H9 (cell line): ENCODE measurements around the gene ZNF771. TPM values are rescaled to one million over a fixed set of nuclear protein-coding genes. Genes with fewer than 3 reads are reported as not detected.

ENCODE experiments used
- DNase-seq: peaks from one replicate; pipeline ENCODE4 v3.0.0-alpha.2; 2017
- H2AFZ ChIP-seq: one replicate; pipeline ENCODE4 v1.6.1; 2013; ENCODE audit warnings: mild to moderate bottlenecking, low read length, control low read depth, moderate library complexity
- H2AK5ac ChIP-seq: 2 replicates; pipeline ENCODE4 v1.6.1; 2013; ENCODE audit warnings: low read length, control low read depth, mixed read lengths; ENCODE audit not compliant: insufficient read length
- H2BK120ac ChIP-seq: one replicate; pipeline ENCODE4 v1.6.1; 2013; ENCODE audit warnings: low read depth, mild to moderate bottlenecking, low read length, control low read depth, inconsistent platforms; ENCODE audit not compliant: poor library complexity, severe bottlenecking
- H2BK12ac ChIP-seq: 2 replicates; pipeline ENCODE4 v1.6.1; 2013; ENCODE audit warnings: low read length, control low read depth, mixed read lengths, low read depth; ENCODE audit not compliant: insufficient read length
- H2BK15ac ChIP-seq: 2 replicates; pipeline ENCODE4 v1.6.1; 2013; ENCODE audit warnings: low read depth, low read length, control low read depth
- H2BK20ac ChIP-seq: one replicate; pipeline ENCODE4 v1.6.1; 2013; ENCODE audit warnings: low read depth, mild to moderate bottlenecking, low read length, control low read depth, inconsistent platforms; ENCODE audit not compliant: poor library complexity, severe bottlenecking
- H2BK5ac ChIP-seq: 2 replicates; pipeline ENCODE4 v1.6.1; 2013; ENCODE audit warnings: low read length, control low read depth, mixed read lengths; ENCODE audit not compliant: insufficient read length
- H3K14ac ChIP-seq: 2 replicates; pipeline ENCODE4 v1.6.1; 2013; ENCODE audit warnings: low read length, control low read depth; ENCODE audit not compliant: insufficient read depth
- H3K18ac ChIP-seq: 2 replicates; pipeline ENCODE4 v1.6.1; 2013; ENCODE audit warnings: low read depth, mild to moderate bottlenecking, mixed read lengths, low read length, control low read depth; ENCODE audit not compliant: insufficient read length
- H3K23ac ChIP-seq: 2 replicates; pipeline ENCODE4 v1.6.1; 2013; ENCODE audit warnings: low read length, control low read depth, mixed read lengths, low read depth; ENCODE audit not compliant: insufficient read length
- H3K23me2 ChIP-seq: 2 replicates; pipeline ENCODE4 v1.6.1; 2013; ENCODE audit warnings: low read depth, mild to moderate bottlenecking, mixed read lengths, low read length, control low read depth; ENCODE audit not compliant: insufficient read length, poor library complexity, severe bottlenecking
- H3K27ac ChIP-seq: 2 replicates; pipeline ENCODE4 v1.5.1; 2013; ENCODE audit warnings: low read length, control low read depth, mixed read lengths, low read depth; ENCODE audit not compliant: insufficient read length
- H3K27me3 ChIP-seq: 2 replicates; pipeline ENCODE4 v1.6.1; 2013; ENCODE audit warnings: low read length, control low read depth, inconsistent platforms; ENCODE audit not compliant: insufficient read depth
- H3K4ac ChIP-seq: 2 replicates; pipeline ENCODE4 v1.6.1; 2013; ENCODE audit warnings: low read depth, mild to moderate bottlenecking, control low read depth, inconsistent platforms, low read length, moderate library complexity
- H3K4me1 ChIP-seq: 2 replicates; pipeline ENCODE4 v1.6.1; 2013; ENCODE audit warnings: low read length, control low read depth, inconsistent platforms; ENCODE audit not compliant: insufficient read depth
- H3K4me2 ChIP-seq: 2 replicates; pipeline ENCODE4 v1.6.1; 2013; ENCODE audit warnings: low read length, control low read depth, mixed read lengths; ENCODE audit not compliant: insufficient read length, insufficient read depth
- H3K56ac ChIP-seq: 2 replicates; pipeline ENCODE4 v1.6.1; 2013; ENCODE audit warnings: low read depth, mild to moderate bottlenecking, mixed read lengths, low read length, control low read depth; ENCODE audit not compliant: insufficient read length
- H3K79me1 ChIP-seq: 2 replicates; pipeline ENCODE4 v1.6.1; 2013; ENCODE audit warnings: low read depth, mild to moderate bottlenecking, moderate library complexity, low read length, control low read depth, inconsistent platforms; ENCODE audit not compliant: insufficient read depth, poor library complexity, severe bottlenecking
- H3K79me2 ChIP-seq: 2 replicates; pipeline ENCODE4 v1.6.1; 2013; ENCODE audit warnings: low read length, control low read depth, inconsistent platforms; ENCODE audit not compliant: insufficient read depth
- H3K9ac ChIP-seq: 2 replicates; pipeline ENCODE4 v1.6.1; 2013; ENCODE audit warnings: low read length, control low read depth, mixed read lengths; ENCODE audit not compliant: insufficient read length; ENCODE audit errors: extremely low read depth
- H3K9me3 ChIP-seq: one replicate; pipeline ENCODE4 v1.6.1; 2013; ENCODE audit warnings: low read depth, low read length, inconsistent platforms; ENCODE audit not compliant: control insufficient read depth
- H3T11ph ChIP-seq: one replicate; pipeline ENCODE4 v1.6.1; 2013; ENCODE audit warnings: mild to moderate bottlenecking, low read length, control low read depth, inconsistent platforms
- H4K20me1 ChIP-seq: one replicate; pipeline ENCODE4 v1.6.1; 2013; ENCODE audit not compliant: control insufficient read depth, insufficient read length, insufficient read depth
- H4K5ac ChIP-seq: 2 replicates; pipeline ENCODE4 v1.6.1; 2013; ENCODE audit warnings: low read depth, mild to moderate bottlenecking, mixed read lengths, low read length, control low read depth; ENCODE audit not compliant: insufficient read length
- H4K8ac ChIP-seq: replicated peaks from 2 replicates; pipeline ENCODE4 v1.6.1; 2013; ENCODE audit warnings: low read length, control low read depth, mixed read lengths, low read depth; ENCODE audit not compliant: insufficient read length
- H4K91ac ChIP-seq: 2 replicates; pipeline ENCODE4 v1.6.1; 2013; ENCODE audit warnings: low read depth, mild to moderate bottlenecking, moderate library complexity, mixed read lengths, low read length, control low read depth; ENCODE audit not compliant: insufficient read length
- H3K27ac Mint-ChIP-seq, 3 experiments: 2 replicates in 2 of 3; 3 replicates in 1 of 3; pipeline ENCODE4 v1.8.0; 2020 to 2021; ENCODE audit warnings: mixed read lengths in 3 of 3, mild to moderate bottlenecking in 1 of 3, moderate library complexity in 1 of 3
- H3K27me3 Mint-ChIP-seq: 2 replicates; pipeline ENCODE4 v1.8.0; 2021; ENCODE audit warnings: low read depth, mild to moderate bottlenecking, moderate library complexity, mixed read lengths
- H3K36me3 Mint-ChIP-seq, 3 experiments: 2 replicates in 2 of 3; 3 replicates in 1 of 3; pipeline ENCODE4 v1.8.0; 2020 to 2021; ENCODE audit warnings: low read depth in 3 of 3, mixed read lengths in 3 of 3; ENCODE audit not compliant: insufficient read depth in 1 of 3
- H3K4me1 Mint-ChIP-seq, 2 experiments: 2 replicates each; pipeline ENCODE4 v1.8.0; 2020; ENCODE audit warnings: mixed read lengths in 2 of 2
- H3K4me3 Mint-ChIP-seq, 2 experiments: 2 replicates in 1 of 2; 3 replicates in 1 of 2; pipeline ENCODE4 v1.8.0; 2020 to 2021; ENCODE audit warnings: mild to moderate bottlenecking in 2 of 2, mixed read lengths in 2 of 2, moderate library complexity in 1 of 2
- H3K9me3 Mint-ChIP-seq, 2 experiments: 2 replicates in 1 of 2; 3 replicates in 1 of 2; pipeline ENCODE4 v1.8.0; 2020; ENCODE audit warnings: mild to moderate bottlenecking in 2 of 2, mixed read lengths in 2 of 2, moderate library complexity in 1 of 2
- CTCF ChIP-seq: fragments of 200-600 bp; sonication (generic); conservative IDR thresholded peaks from 3 replicates; pipeline ENCODE4 v1.8.0; 2021; ENCODE audit warnings: antibody characterized with exemption, mild to moderate bottlenecking
- WGBS: extraction: QIAGEN DNeasy Blood & Tissue Kit; methylation state at CpG from one replicate; pipeline ENCODE4 v1.1.7; 2013; ENCODE audit warnings: missing lambda C conversion rate, low lambda C conversion rate, mixed read lengths; ENCODE audit not compliant: insufficient read length; ENCODE audit errors: extremely low coverage; 5-methylcytosine and 5-hydroxymethylcytosine counted together
- total RNA-seq: library from RNA; stranded (reverse); gene quantifications from 2 replicates; pipeline ENCODE4 v1.2.1, GENCODE V29; 2021

Gene ZNF771
- total RNA-seq, 1 experiment from 2014 or later = 10.5 TPM

DNA sequence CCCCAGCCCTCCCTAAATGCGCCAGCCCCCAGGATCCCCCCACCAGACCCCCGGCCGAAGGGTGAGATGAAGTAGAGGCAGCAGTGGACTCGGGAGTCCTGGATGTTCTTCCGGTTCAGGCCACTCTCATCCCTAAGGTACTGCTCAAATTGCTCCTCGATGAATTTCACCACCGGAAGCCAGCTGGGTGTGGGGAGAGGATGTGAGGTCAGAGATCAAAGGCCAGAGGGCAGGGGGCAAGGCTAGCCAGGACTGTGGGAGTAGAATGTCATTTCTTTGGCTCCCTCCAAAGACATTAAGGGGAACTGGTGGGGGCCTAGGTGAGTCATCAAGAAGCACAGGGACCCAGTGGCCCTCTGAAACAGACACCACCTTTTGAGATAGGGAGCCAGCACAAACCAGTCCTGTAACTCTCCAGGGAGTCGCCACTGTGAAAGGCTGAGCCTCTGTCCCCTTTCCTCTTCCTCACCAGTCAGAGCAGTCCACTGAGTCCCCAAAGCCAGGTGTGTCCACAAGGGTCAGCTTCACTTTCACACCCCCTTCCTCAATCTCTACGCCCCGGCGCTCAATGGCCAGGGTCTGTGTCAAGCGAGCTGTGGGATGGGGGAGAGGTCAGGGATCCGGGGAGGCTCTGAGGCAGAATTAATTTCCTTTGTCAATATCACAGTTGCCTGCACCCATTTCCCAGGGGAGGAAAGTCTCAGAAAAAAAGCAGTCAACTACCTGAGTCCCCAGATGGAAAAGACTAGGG is 25.9 kb upstream of the ZNF771 start:
- no peak overlapping the region for H2BK120ac ChIP-seq
- TF ChIP-seq CTCF = no peak
- no CpG with 5 or more reads among the region's 13 CpGs for whole genome bisulfite sequencing
- no peak overlapping the region for H3K27ac ChIP-seq
- no peaks in the 10 kb centered on the region; the same call in 1 of the 2 replicates for H3K4me1 ChIP-seq
- H3K56ac ChIP-seq = no peak overlapping the region
- no peak overlapping the region for H2BK5ac ChIP-seq
- no peak overlapping the region for H4K5ac ChIP-seq
- H3K79me2 ChIP-seq = no peaks in the 10 kb centered on the region
- no peak overlapping the region for H2BK20ac ChIP-seq
- H3K18ac ChIP-seq = no peak overlapping the region
- no peak overlapping the region for H2BK15ac ChIP-seq
- H3K4me1 Mint-ChIP-seq = peaks cover 16 to 26% of the 10 kb centered on the region in 2 experiments
- no peaks in the 10 kb centered on the region for H3K27me3 ChIP-seq
- DNase-seq = no peak
- H3K36me3 Mint-ChIP-seq = peaks cover 2 to 4% (median 2%) of the 10 kb centered on the region in 3 experiments; a peak in 4 of 7 replicates
- H3K23ac ChIP-seq = no peak overlapping the region
- no peak overlapping the region for H2AK5ac ChIP-seq
- peak overlapping the region in 2 of 3 experiments; percentile 68 to 80; a peak in 3 of 7 replicates for H3K27ac Mint-ChIP-seq
- H3K9ac ChIP-seq = no peak overlapping the region
- H3K14ac ChIP-seq = no peak overlapping the region
- H4K8ac ChIP-seq = no peak overlapping the region
- H3K79me1 ChIP-seq = no peaks in the 10 kb centered on the region
- no peaks in the 10 kb centered on the region; the same call in 1 of the 2 replicates for H3K27me3 Mint-ChIP-seq
- no peaks in the 10 kb centered on the region for H3K9me3 ChIP-seq
- H2BK12ac ChIP-seq = no peak overlapping the region
- peaks cover 0 to 2% of the 10 kb centered on the region in 2 experiments; a peak in 2 of 5 replicates for H3K9me3 Mint-ChIP-seq
- no peaks in the 10 kb centered on the region for H4K20me1 ChIP-seq
- no peak overlapping the region for H3K4me2 ChIP-seq
- no peak overlapping the region for H3T11ph ChIP-seq
- no peak overlapping the region for H2AFZ ChIP-seq
- no peak overlapping the region for H3K4ac ChIP-seq
- peaks cover 13% of the 10 kb centered on the region for H3K23me2 ChIP-seq
- no peak overlapping the region for H4K91ac ChIP-seq
- peak overlapping the region in 1 of 2 experiments; percentile 18; a peak in 2 of 5 replicates for H3K4me3 Mint-ChIP-seq
